ENCODE measurements around the gene RFTN2. TPM values are rescaled to one million over a fixed set of nuclear protein-coding genes. Genes with fewer than 3 reads are reported as not detected.

The RFTN2 gene
- polyA plus RNA-seq, 1 of the 3 experiments (the other 2 are of a cell fraction): 0.05 TPM

- CTCF ChIA-PET: interaction anchor here (0.8 kb wide), 1 partner anchor 719 kb away, joined by 3 read pairs; no protein-coding TSS in a partner anchor
- H3K4me3 ChIP-seq (ENCODE audit: low read depth in 2 of 2, low read length in 1 of 2): no peak overlapping the region
- POLR2A ChIA-PET: no interaction called here
- H4K20me1 ChIP-seq (ENCODE audit: insufficient read depth): no peaks in the 10 kb centered on the region
- H3K27me3 ChIP-seq (ENCODE audit: insufficient read depth): no peaks in the 10 kb centered on the region
- peaks cover 0 to 9% of the 10 kb centered on the region in 2 experiments for H3K36me3 ChIP-seq (replicated peaks in 1 of 2; ENCODE audit: control insufficient read depth in 1 of 2, insufficient read depth in 2 of 2, low read length in 1 of 2)
- H3K27ac ChIP-seq (ENCODE audit: low read depth in 2 of 2, low read length in 1 of 2): no peak overlapping the region
- no peaks in the 10 kb centered on the region for H3F3A ChIP-seq (replicated peaks; ENCODE audit: insufficient read depth)
- H3K9me2 ChIP-seq: no peaks in the 10 kb centered on the region
- no peaks in the 10 kb centered on the region; the same call in 1 of the 2 replicates for H3K9me3 ChIP-seq
- WGBS (ENCODE audit: low lambda C conversion rate): over 99% methylated on average over 4 of the region's 4 CpGs
- no peaks in the 10 kb centered on the region for H3K4me1 ChIP-seq (ENCODE audit: control insufficient read depth in 1 of 2, insufficient read depth in 2 of 2, low read depth in 1 of 2, low read length in 1 of 2)
- H3K9ac ChIP-seq: no peak overlapping the region
- no peak overlapping the region for H3K4me2 ChIP-seq
- H3K79me2 ChIP-seq (ENCODE audit: insufficient read depth): no peaks in the 10 kb centered on the region
- H2AFZ ChIP-seq (ENCODE audit: low read depth): no peak overlapping the region
- no peak for DNase-seq
- no peak for TF ChIP-seq ELF1 (IDR thresholded peaks at IDR 0.05)
- no peak for TF ChIP-seq TEAD4 (IDR thresholded peaks at IDR 0.05; ENCODE audit: borderline replicate concordance, insufficient read depth)
- no peak for TF ChIP-seq RCOR1 (IDR thresholded peaks at IDR 0.05; ENCODE audit: low read length)
- no peak for TF ChIP-seq REST (IDR thresholded peaks at IDR 0.05; ENCODE audit: low read depth, low read length)
- no peak for TF ChIP-seq POLR2AphosphoS5 (IDR thresholded peaks at IDR 0.05; ENCODE audit: low read depth, low read length)
- TF ChIP-seq TAF1 (IDR thresholded peaks at IDR 0.05; ENCODE audit: borderline replicate concordance, low read depth, low read length): no peak
- no peak for TF ChIP-seq FOXM1 (IDR thresholded peaks at IDR 0.05; ENCODE audit: low read depth)
- no peak for TF ChIP-seq EP300 (IDR thresholded peaks at IDR 0.05; ENCODE audit: borderline replicate concordance in 1 of 2, low read depth in 1 of 2, low read length in 1 of 2)
- TF ChIP-seq GABPA (IDR thresholded peaks at IDR 0.05; ENCODE audit: low read depth): no peak
- no peak for TF ChIP-seq RAD21 (IDR thresholded peaks at IDR 0.05; ENCODE audit: low read length)
- TF ChIP-seq NFIC (IDR thresholded peaks at IDR 0.05; ENCODE audit: borderline replicate concordance): no peak
These were observed 97.9 kb downstream of the RFTN2 start for GRCh38 chr2:197577446-197577845.

GRCh38 chr2:197576631-197577030 lies 98.8 kb downstream of the RFTN2 start:
- Histone ChIP-seq H3F3A (replicated peaks; ENCODE audit: insufficient read depth) (peaks cover under 1% of the 10 kb centered on the region), H3K4me2 (no peak overlapping the region), H4K20me1 (ENCODE audit: insufficient read depth) (no peaks in the 10 kb centered on the region), H3K27me3 (ENCODE audit: insufficient read depth) (no peaks in the 10 kb centered on the region), H3K27ac (ENCODE audit: low read depth in 2 of 2, low read length in 1 of 2) (no peak overlapping the region), H3K4me1 (ENCODE audit: control insufficient read depth in 1 of 2, insufficient read depth in 2 of 2, low read depth in 1 of 2, low read length in 1 of 2) (no peaks in the 10 kb centered on the region; a peak in 1 of 4 replicates), H3K36me3 (replicated peaks in 1 of 2; ENCODE audit: control insufficient read depth in 1 of 2, insufficient read depth in 2 of 2, low read length in 1 of 2) (peaks cover 5 to 12% of the 10 kb centered on the region in 2 experiments), H3K9ac (no peak overlapping the region), H3K4me3 (ENCODE audit: low read depth in 2 of 2, low read length in 1 of 2) (no peak overlapping the region), H2AFZ (ENCODE audit: low read depth) (no peak overlapping the region), H3K9me2 (no peaks in the 10 kb centered on the region), H3K79me2 (ENCODE audit: insufficient read depth) (no peaks in the 10 kb centered on the region), H3K9me3 (no peaks in the 10 kb centered on the region; the same call in 1 of the 2 replicates)
- CTCF ChIA-PET: no interaction called here
- no peak for TF ChIP-seq NRF1 (IDR thresholded peaks at IDR 0.05; ENCODE audit: low read depth, low read length)
- no peak for TF ChIP-seq EZH2phosphoT487 (IDR thresholded peaks at IDR 0.05; ENCODE audit: borderline replicate concordance, low read depth)
- TF ChIP-seq MAX (IDR thresholded peaks at IDR 0.05; ENCODE audit: low read depth): no peak
- TF ChIP-seq NFIC (IDR thresholded peaks at IDR 0.05; ENCODE audit: borderline replicate concordance): no peak
- no peak for TF ChIP-seq RCOR1 (IDR thresholded peaks at IDR 0.05; ENCODE audit: low read length)
- TF ChIP-seq GABPA (IDR thresholded peaks at IDR 0.05; ENCODE audit: low read depth): no peak
- TF ChIP-seq JUND (IDR thresholded peaks at IDR 0.05): no peak
- TF ChIP-seq CHD2 (IDR thresholded peaks at IDR 0.05; ENCODE audit: low read length, partially characterized antibody): no peak
- no peak for TF ChIP-seq CTCF (IDR thresholded peaks at IDR 0.05)
- no peak for TF ChIP-seq RAD21 (IDR thresholded peaks at IDR 0.05; ENCODE audit: low read length)
- TF ChIP-seq FOXJ3 (CRISPR knock-in tag; IDR thresholded peaks at IDR 0.05): no peak
- DNase-seq: no peak
- WGBS (ENCODE audit: low lambda C conversion rate): 71% methylated on average over 3 of the region's 3 CpGs
- POLR2A ChIA-PET: no interaction called here

Data from SK-N-SH (cell line).